AG04450 (cell line): ENCODE results near the gene PKN2. TPM values are rescaled to one million over a fixed set of nuclear protein-coding genes. Genes with fewer than 3 reads are reported as not detected.
"Not testable (repeated sequence)": the region's sequence is repeated elsewhere in the genome, so short reads cannot be mapped to it uniquely, and the experiment has no call there.

ENCODE experiments used
- CTCF ChIA-PET: fragments of 300-600, 350-600 bp; formaldehyde crosslinking; extraction: SDS; loops from one replicate; lab custom pipeline; 2022; ENCODE audit warnings: antibody characterized with exemption, inconsistent platforms; lab: Charles Lee
- POLR2A ChIA-PET: fragments of 350-600 bp; formaldehyde crosslinking; extraction: SDS; loops from one replicate; lab custom pipeline; 2021; ENCODE audit warnings: antibody characterized with exemption, inconsistent platforms; lab: Yijun Ruan, JAX
- DNase-seq: peaks from one replicate; pipeline ENCODE4 v3.0.0-alpha.2; 2011; ENCODE audit warnings: low read depth, low spot score
- H3K27ac ChIP-seq: one replicate; pipeline ENCODE4 v1.5.1; 2012; ENCODE audit warnings: low read depth, low read length, control low read depth
- H3K27me3 ChIP-seq: one replicate; pipeline ENCODE4 v1.6.0; 2012; ENCODE audit warnings: low read length; ENCODE audit not compliant: control insufficient read depth, insufficient read depth
- H3K4me3 ChIP-seq: 2 replicates; pipeline ENCODE4 v1.5.1; 2011; ENCODE audit warnings: mild to moderate bottlenecking, low read depth, low read length, control low read depth
- H3K9me3 ChIP-seq: 2 replicates; pipeline ENCODE4 v1.5.1; 2012; ENCODE audit warnings: low read length; ENCODE audit not compliant: control insufficient read depth, insufficient read depth
- polyA plus RNA-seq: library from polyadenylated mRNA; depleted of rRNA; stranded (reverse); fragments of >200 nt; gene quantifications from 2 replicates; pipeline ENCODE4 v1.2.3, GENCODE V29; 2011
- TF ChIP-seq, protein P1 (sequence below): IDR thresholded peaks from 2 replicates; pipeline ENCODE4 v1.5.1; 2011; ENCODE audit warnings: low read depth, low read length, control low read depth, inconsistent platforms

Gene PKN2
- polyA plus RNA-seq, 1 experiment, result 35.9 TPM

GRCh38 chr1:88697503-88697902 is 13.4 kb downstream of the PKN2 start:
- Histone ChIP-seq H3K4me3 (no peak overlapping the region), H3K27ac (no peak overlapping the region), H3K27me3 (no peaks in the 10 kb centered on the region), H3K9me3 (no peaks in the 10 kb centered on the region)
- POLR2A ChIA-PET, result no interaction called here
- CTCF ChIA-PET, result interaction anchor here (0.5 to 3.9 kb wide), 2 partner anchors 13 to 286 kb away, joined by 6 to 13 read pairs; partner anchors contain the start of gene PKN2
- TF ChIP-seq, protein P1, sequence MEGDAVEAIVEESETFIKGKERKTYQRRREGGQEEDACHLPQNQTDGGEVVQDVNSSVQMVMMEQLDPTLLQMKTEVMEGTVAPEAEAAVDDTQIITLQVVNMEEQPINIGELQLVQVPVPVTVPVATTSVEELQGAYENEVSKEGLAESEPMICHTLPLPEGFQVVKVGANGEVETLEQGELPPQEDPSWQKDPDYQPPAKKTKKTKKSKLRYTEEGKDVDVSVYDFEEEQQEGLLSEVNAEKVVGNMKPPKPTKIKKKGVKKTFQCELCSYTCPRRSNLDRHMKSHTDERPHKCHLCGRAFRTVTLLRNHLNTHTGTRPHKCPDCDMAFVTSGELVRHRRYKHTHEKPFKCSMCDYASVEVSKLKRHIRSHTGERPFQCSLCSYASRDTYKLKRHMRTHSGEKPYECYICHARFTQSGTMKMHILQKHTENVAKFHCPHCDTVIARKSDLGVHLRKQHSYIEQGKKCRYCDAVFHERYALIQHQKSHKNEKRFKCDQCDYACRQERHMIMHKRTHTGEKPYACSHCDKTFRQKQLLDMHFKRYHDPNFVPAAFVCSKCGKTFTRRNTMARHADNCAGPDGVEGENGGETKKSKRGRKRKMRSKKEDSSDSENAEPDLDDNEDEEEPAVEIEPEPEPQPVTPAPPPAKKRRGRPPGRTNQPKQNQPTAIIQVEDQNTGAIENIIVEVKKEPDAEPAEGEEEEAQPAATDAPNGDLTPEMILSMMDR, result no peak
- DNase-seq, result no peak

DNA sequence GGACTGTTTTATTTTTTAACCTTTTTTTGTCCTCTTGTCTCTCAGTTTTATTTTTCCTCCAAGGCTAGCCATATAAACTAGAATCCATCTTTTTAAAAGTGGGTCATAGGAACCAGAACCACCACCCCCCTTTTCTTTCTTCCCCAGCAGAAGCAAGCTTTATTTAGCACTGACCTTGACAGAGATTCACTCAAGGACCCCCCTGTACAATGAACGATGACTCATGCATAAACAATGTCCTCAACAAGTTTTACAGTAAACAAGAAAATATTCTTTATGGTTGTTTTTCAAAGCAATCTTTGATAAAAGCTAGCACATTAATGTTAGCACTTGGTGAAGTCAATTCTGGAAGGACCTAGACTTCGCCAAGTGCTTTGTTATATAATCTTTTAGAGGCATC is 14.1 kb downstream of the PKN2 start:
- H3K4me3 ChIP-seq, result no peak overlapping the region
- H3K27ac ChIP-seq, result no peak overlapping the region
- H3K9me3 ChIP-seq, result no peaks in the 10 kb centered on the region
- TF ChIP-seq, protein P1, result no peak
- POLR2A ChIA-PET, result no interaction called here
- CTCF ChIA-PET, result interaction anchor here (0.5 to 3.9 kb wide), 2 partner anchors 14 to 286 kb away, joined by 6 to 13 read pairs; partner anchors contain the start of gene PKN2
- DNase-seq, result no peak
- H3K27me3 ChIP-seq, result no peaks in the 10 kb centered on the region

GRCh38 chr1:88698764-88699163 is 14.7 kb downstream of the PKN2 start:
- H3K27me3 ChIP-seq, result no peaks in the 10 kb centered on the region
- no peak overlapping the region for H3K4me3 ChIP-seq
- H3K9me3 ChIP-seq, result no peaks in the 10 kb centered on the region
- DNase-seq, result no peak
- POLR2A ChIA-PET, result no interaction called here
- H3K27ac ChIP-seq, result no peak overlapping the region
- CTCF ChIA-PET, result interaction anchor here (3.9 kb wide), 1 partner anchor 14 kb away, joined by 13 read pairs; the partner anchor contains the start of gene PKN2
- TF ChIP-seq, protein P1, result no peak

GRCh38 chr1:88700425-88701013 is 16.4 kb downstream of the PKN2 start:
- TF ChIP-seq, protein P1, result no peak
- no peaks in the 10 kb centered on the region for H3K9me3 ChIP-seq
- no peak overlapping the region for H3K27ac ChIP-seq
- DNase-seq, result no peak
- POLR2A ChIA-PET, result no interaction called here
- H3K4me3 ChIP-seq, result no peak overlapping the region
- CTCF ChIA-PET, result interaction anchor here (1.4 kb wide), 1 partner anchor 44 kb away, joined by 4 read pairs; no protein-coding TSS in a partner anchor
- H3K27me3 ChIP-seq, result no peaks in the 10 kb centered on the region

DNA sequence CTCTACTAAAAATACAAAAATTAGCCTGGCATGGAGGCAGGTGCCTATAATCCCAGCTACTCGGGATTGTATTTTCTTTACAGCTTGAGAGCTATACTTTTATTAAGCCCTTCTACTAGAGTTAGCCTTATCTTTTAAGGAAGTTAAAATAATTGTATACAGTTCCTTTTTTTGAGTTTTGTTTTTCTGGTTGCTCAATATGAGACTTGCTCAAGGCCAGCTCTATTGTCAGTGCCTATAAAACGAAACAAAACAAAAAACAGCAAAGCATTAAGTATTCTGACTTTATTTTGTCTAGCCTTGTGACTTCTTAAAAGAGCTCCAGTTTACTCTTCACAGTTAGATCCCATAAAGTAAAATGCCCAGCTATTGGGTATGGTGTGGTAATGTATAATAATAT is 17.2 kb downstream of the PKN2 start:
- CTCF ChIA-PET, result interaction anchor here (0.7 to 1.4 kb wide), 2 partner anchors 35 to 44 kb away, joined by 3 to 4 read pairs; no protein-coding TSS in a partner anchor
- TF ChIP-seq, protein P1, result no peak
- no peaks in the 10 kb centered on the region for H3K9me3 ChIP-seq
- POLR2A ChIA-PET, result interaction anchor here (0.6 kb wide), 1 partner anchor 72 kb away, joined by 5 read pairs; no protein-coding TSS in a partner anchor
- H3K27ac ChIP-seq, result no peak overlapping the region
- no peak for DNase-seq
- no peaks in the 10 kb centered on the region for H3K27me3 ChIP-seq
- no peak overlapping the region for H3K4me3 ChIP-seq

DNA sequence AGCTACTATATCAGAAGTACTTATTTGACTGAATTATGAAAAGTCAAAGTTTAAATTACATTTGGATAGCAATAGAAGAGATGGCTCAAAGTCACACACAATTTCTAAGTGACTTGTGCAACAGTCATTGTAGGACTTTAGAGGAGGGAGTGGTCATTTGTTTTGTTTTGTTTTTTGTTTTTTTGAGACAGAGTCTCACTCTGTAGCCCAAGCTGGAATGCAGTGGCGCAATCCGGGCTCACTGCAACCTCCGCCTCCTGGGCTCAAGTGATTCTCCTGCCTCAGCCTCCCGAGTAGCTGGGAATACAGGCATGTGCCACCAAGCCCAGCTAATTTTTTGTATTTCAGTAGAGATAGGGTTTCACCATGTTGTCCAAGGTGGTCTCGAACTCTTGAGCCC is 17.7 kb downstream of the PKN2 start:
- not testable (repeated sequence) for H3K27me3 ChIP-seq, H3K9me3 ChIP-seq, DNase-seq, H3K4me3 ChIP-seq, H3K27ac ChIP-seq
- POLR2A ChIA-PET, result interaction anchor here (0.6 kb wide), 1 partner anchor 72 kb away, joined by 5 read pairs; no protein-coding TSS in a partner anchor
- CTCF ChIA-PET, result interaction anchor here (0.7 to 1.4 kb wide), 2 partner anchors 34 to 45 kb away, joined by 3 to 4 read pairs; no protein-coding TSS in a partner anchor
